Activated naive CD8-positive, alpha-beta T cell (primary cell): ENCODE measurements around the gene ADARB2.

Experiments
- H3K27ac Mint-ChIP-seq: one replicate; pipeline ENCODE4 v1.8.0; 2021; ENCODE audit warnings: mixed read lengths
- H3K27me3 Mint-ChIP-seq: one replicate; pipeline ENCODE4 v1.8.0; 2021; ENCODE audit warnings: mixed read lengths
- H3K36me3 Mint-ChIP-seq: one replicate; pipeline ENCODE4 v1.8.0; 2021; ENCODE audit warnings: mixed read lengths
- H3K4me1 Mint-ChIP-seq: one replicate; pipeline ENCODE4 v1.8.0; 2021; ENCODE audit warnings: low read depth, mixed read lengths
- H3K4me3 Mint-ChIP-seq: one replicate; pipeline ENCODE4 v1.8.0; 2021; ENCODE audit warnings: mild to moderate bottlenecking, mixed read lengths
- H3K9me3 Mint-ChIP-seq: one replicate; pipeline ENCODE4 v1.8.0; 2021; ENCODE audit warnings: low read depth, mixed read lengths

ADARB2 gene

DNA sequence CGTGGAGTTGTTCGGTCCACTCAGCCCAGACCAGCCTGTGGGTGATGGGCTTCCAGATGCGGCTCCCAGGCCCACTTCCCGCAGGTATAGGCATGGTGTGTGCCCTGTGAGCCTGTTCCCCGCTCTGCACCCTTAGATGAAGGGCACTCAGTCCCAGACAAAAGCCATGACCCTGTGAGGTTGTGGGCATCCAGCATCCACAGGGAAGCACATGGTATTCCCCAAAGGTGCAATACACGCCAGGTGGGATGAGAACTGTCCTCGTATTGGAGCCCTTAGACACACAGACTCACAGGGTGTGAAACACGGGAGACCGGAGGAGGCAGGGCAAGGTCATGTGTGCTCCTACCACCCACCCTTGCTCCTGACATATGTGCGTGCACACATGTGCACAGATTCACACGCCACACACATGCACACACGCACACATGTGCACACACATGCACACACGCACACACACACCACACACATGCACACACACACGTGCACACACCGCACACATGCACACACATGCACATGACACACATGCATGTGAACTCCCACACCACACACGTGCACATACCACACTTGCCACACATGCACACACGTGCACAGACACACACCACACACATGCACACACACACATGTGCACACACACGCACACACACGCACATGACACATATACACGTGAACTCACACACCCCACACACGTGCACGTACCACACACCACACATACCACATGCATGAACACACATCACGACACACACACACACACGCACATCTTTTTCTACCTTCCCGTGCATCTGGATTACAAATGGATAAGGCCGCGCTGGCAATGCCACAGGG lies 361.8 kb downstream of the ADARB2 start:
- H3K4me3 Mint-ChIP-seq: no peak overlapping the region
- H3K27me3 Mint-ChIP-seq: peaks cover 23% of the 10 kb centered on the region
- no peaks in the 10 kb centered on the region for H3K9me3 Mint-ChIP-seq
- no peaks in the 10 kb centered on the region for H3K4me1 Mint-ChIP-seq
- H3K36me3 Mint-ChIP-seq: no peaks in the 10 kb centered on the region
- H3K27ac Mint-ChIP-seq: no peak overlapping the region

DNA sequence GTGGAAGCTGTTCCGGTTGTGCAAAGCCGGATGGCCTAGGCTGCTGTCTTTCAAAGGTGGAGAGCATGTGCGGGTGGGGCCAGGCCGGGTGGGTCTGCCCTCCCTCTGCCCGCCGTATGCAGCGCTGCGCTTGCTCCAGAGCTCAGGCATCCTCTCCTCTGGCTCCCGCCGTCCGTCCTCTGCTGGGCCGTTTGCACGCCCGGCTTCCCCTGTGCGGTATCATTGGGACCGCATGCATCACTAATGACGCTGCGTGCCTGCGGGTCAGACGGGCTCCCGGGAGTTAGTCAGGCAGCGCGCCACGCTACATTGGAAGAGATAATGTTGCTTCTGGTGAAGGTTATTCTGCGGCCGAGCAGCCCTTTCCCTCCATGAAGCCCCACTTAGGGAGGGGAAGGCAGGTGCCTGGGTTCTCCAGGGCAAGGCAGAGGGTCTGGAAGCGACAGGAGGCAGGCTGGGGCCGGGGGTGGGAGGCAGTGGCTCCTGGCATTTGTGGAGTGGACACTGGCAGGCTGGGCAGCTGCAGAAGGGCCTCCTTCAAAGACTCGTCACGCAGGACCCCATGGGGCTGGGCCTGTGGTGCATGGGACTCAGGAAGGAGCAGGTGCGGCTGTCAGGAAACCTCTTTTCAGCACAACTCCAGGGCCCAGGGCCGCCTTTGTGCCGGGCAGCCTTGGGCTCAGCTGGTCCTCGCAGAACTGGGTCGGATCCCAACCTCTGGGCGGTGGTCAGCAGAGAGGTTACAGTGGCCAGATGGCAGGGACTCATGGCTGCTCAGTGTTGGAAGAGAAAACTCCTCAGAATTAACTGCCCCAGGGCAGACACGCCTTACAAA lies 362.6 kb downstream of the ADARB2 start:
- Mint-ChIP-seq H3K9me3 (no peaks in the 10 kb centered on the region), H3K27me3 (peaks cover 22% of the 10 kb centered on the region), H3K4me3 (no peak overlapping the region), H3K36me3 (no peaks in the 10 kb centered on the region), H3K27ac (no peak overlapping the region), H3K4me1 (no peaks in the 10 kb centered on the region)

DNA sequence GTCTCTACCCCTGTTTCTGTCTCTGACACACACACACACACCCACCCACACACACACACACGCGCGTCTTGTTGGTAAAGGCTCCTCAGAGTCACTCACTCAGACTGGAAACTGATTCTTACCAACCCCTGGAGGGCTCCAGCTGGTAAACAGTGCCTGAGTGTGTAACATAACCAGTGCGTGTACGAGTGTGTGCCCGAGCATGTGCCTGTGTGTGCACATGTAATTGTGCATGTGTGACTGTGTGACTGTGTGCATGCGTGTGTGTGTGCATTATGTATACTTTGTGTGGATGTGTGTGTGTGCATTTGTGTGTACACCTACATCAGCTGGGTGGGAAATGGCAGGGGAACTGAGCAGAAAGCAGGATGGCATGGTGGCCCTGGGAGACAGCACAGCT lies 364.0 kb downstream of the ADARB2 start:
- H3K4me3 Mint-ChIP-seq: no peak overlapping the region
- H3K36me3 Mint-ChIP-seq: no peaks in the 10 kb centered on the region
- H3K4me1 Mint-ChIP-seq: no peaks in the 10 kb centered on the region
- H3K27me3 Mint-ChIP-seq: peaks cover 9% of the 10 kb centered on the region
- H3K27ac Mint-ChIP-seq: no peak overlapping the region
- no peaks in the 10 kb centered on the region for H3K9me3 Mint-ChIP-seq

DNA sequence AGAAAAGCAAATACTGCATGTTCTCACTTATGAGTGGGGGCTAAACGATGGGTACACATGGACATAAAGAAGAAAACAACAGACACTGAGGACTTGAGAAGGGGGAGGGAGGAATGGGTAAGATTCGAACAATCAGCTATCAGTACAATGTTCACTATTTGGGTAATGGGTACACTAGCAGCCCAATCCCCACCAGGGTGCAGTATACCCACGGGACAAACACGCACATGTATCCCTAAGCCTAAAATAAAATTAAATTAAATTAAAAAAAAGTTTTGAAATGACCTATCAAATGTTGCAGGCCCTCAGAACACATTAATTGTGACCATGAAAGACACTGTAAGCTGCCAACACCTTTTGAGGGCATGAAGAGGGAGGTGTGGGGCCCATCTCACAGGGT lies 365.1 kb downstream of the ADARB2 start:
- Mint-ChIP-seq H3K4me1 (no peaks in the 10 kb centered on the region), H3K27ac (no peak overlapping the region), H3K36me3 (no peaks in the 10 kb centered on the region), H3K4me3 (no peak overlapping the region), H3K9me3 (no peaks in the 10 kb centered on the region), H3K27me3 (peaks cover 1% of the 10 kb centered on the region)

DNA sequence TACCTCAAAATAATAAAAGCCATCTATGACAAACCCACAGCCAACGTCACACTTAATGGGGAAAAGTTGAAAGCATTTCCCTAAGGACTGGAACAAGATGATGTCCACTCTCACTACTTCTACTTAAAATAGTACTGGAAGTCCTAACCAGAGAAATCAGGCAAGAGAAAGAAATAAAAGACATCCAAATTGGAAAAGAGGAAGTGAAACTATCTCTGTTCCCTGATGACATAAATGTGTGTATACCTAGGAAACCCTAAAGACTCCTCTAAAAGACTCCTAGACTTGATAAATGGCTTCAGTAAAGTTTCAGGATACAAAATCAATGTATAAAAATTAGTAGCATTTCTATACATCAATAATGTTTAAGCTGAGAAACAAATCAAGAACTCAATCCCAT lies 367.0 kb downstream of the ADARB2 start:
- H3K4me3 Mint-ChIP-seq: no peak overlapping the region
- H3K9me3 Mint-ChIP-seq: no peaks in the 10 kb centered on the region
- H3K27ac Mint-ChIP-seq: no peak overlapping the region
- H3K4me1 Mint-ChIP-seq: no peaks in the 10 kb centered on the region
- H3K36me3 Mint-ChIP-seq: no peaks in the 10 kb centered on the region
- H3K27me3 Mint-ChIP-seq: peaks cover 1% of the 10 kb centered on the region

DNA sequence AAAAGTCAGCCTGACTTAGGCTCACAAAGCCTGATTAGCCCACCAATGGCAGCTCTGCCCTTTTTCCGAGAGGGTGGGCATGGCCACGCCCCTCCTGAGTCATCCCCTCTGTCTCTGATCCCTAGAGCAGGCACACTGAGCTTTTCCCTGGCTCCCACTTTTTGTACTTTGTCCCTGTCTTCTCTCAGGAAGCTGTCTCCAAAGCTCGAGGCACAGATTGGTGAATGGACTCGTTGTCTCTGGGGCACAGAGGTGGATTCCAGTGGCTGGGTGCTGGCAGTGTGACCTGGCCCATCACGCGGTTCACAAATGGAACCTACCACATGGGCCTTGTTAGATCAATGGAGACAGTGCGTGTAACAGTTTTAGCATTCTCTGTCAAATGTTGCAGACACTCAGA lies 367.7 kb downstream of the ADARB2 start:
- Mint-ChIP-seq H3K27me3 (peaks cover 1% of the 10 kb centered on the region), H3K4me3 (no peak overlapping the region), H3K4me1 (no peaks in the 10 kb centered on the region), H3K27ac (no peak overlapping the region), H3K9me3 (no peaks in the 10 kb centered on the region), H3K36me3 (no peaks in the 10 kb centered on the region)

DNA sequence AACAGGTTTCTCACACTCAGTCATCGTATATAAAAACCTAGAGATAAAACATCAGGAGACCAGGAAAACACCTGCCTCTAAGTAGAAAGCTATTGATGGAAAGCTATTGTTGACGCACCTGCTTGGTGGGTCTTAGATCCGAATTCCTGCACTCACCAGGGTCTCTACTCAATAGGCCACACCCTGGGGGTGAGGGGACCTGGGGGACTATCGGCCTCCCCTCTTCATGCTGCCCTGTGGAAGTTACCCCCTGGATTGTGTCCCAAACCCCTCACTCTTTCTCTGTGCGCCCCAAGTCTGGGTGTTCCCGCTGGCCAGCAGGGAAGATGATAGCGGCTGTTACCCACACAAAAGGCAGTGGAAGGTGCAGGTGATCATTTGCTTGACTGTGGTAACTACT lies 368.1 kb downstream of the ADARB2 start:
- Mint-ChIP-seq H3K9me3 (no peaks in the 10 kb centered on the region), H3K27ac (no peak overlapping the region), H3K36me3 (no peaks in the 10 kb centered on the region), H3K4me1 (no peaks in the 10 kb centered on the region), H3K4me3 (no peak overlapping the region), H3K27me3 (peaks cover 1% of the 10 kb centered on the region)

DNA sequence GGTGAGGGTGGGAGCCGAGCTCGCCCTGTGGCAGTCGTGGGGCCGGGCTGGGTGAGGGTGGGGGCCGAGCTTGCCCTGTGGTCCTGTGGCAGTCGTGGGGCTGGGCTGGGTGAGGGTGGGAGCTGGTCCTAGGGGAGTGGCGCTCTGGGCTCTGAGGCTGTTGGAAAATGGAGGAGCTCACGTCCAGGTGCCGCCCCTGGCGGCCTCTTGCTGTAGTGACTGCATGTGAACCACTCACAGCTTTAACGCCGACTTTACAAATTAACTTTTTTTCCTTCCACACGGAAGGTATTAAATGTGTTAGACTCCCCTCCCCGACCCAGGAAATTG lies 368.5 kb downstream of the ADARB2 start:
- Mint-ChIP-seq H3K27me3 (peaks cover 1% of the 10 kb centered on the region), H3K9me3 (no peaks in the 10 kb centered on the region), H3K4me1 (no peaks in the 10 kb centered on the region), H3K27ac (no peak overlapping the region), H3K36me3 (no peaks in the 10 kb centered on the region), H3K4me3 (no peak overlapping the region)

DNA sequence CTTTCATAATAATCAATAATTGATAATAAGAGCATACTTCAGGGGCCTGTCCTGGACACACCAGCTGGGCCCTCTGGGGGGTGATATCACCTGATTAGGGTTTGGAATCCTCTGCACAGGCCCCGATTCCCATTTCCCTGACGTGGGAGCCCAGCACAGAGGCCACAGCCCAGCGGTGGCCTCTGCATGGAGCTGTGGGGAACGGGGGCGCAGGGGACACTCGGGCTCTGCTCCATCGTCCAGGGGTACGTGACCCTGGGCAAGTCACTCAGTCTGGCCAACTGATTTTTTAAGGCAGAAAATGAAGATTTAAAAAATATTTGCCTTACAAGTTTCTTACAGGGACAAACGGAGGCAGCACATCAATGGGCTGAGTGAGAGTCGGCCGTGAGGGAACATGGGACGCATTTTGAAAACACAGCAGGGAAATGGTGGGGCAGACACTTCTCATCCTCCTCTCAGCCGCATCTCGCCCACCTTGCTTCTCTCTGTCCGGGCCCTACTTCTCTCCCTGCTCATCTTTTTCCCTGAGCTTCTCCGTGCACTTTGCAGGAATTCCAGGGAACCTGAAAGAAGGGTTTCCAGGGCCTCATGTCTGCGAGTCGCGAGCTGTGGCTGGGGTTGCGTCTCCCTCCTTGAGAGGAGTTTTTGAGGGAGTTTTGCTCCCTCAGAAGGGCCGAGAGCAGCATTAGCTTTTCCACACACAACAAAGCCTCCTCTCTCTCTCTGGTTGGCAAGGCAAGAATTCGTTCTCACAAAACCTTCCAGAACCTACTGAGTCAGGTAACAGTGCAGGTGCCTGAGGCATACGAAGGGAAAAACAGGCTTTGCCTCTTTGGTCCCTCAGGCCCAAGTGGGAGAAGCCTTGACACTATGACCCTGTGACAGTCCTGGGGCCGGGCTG lies 369.1 kb downstream of the ADARB2 start:
- no peak overlapping the region for H3K4me3 Mint-ChIP-seq

DNA sequence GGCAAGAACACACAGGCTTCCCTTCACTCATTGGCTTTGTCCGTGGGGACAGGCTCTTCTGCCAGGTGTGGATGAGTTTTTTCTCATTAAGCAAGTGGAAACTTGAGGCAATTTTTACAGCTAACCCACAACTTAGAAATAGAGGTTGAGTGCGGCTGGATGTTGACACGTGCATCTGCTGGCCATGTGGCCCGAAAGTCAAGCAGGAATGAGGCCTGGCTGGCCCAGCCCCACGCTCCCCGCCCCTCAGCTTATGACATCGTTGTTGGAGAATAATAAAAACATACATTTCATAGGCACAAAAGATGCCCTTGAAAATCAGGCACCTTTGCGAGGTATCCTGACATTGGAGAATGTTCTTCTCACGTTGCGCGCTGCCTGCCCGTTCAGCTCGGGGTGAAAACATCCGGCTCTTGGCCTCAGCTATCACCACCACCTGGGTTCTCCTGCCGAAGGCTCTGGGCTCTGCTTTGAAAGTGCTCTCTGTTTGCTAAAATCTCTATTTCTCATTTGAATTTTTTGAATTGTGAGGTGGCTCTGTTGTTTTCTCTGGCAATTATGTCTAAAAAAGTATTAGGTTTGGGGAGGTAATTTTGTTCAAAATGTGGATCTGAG lies 370.4 kb downstream of the ADARB2 start:
- no peak overlapping the region for H3K27ac Mint-ChIP-seq
- no peak overlapping the region for H3K4me3 Mint-ChIP-seq
- H3K27me3 Mint-ChIP-seq: peaks cover 1% of the 10 kb centered on the region
- no peaks in the 10 kb centered on the region for H3K4me1 Mint-ChIP-seq
- no peaks in the 10 kb centered on the region for H3K36me3 Mint-ChIP-seq
- no peaks in the 10 kb centered on the region for H3K9me3 Mint-ChIP-seq

More for the DNA sequence above, 369.1 kb downstream of the ADARB2 start:
- peaks cover 1% of the 10 kb centered on the region for H3K27me3 Mint-ChIP-seq
- no peaks in the 10 kb centered on the region for H3K36me3 Mint-ChIP-seq
- H3K4me1 Mint-ChIP-seq: no peaks in the 10 kb centered on the region
- H3K9me3 Mint-ChIP-seq: no peaks in the 10 kb centered on the region
- no peak overlapping the region for H3K27ac Mint-ChIP-seq

DNA sequence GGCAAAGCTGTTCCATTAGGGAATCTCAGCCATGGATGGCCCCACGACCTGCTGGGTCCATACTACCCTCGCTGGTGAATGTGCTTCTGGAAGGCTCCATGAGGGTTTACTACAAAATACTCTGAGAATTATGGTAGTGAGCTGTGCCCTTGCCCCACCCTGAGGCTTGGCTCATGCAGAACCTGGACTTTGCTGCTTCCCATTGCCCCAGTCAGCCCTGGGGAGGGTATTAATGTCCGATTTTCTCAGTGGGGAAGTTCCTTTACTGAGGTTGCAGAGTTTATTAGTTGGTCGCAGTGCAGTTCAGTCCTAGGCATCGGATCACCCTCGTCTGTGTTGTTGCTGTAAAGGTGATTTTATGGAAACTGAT lies 371.0 kb downstream of the ADARB2 start:
- Mint-ChIP-seq H3K27ac (no peak overlapping the region), H3K4me3 (no peak overlapping the region), H3K27me3 (peaks cover 4% of the 10 kb centered on the region), H3K4me1 (no peaks in the 10 kb centered on the region), H3K9me3 (no peaks in the 10 kb centered on the region), H3K36me3 (no peaks in the 10 kb centered on the region)

DNA sequence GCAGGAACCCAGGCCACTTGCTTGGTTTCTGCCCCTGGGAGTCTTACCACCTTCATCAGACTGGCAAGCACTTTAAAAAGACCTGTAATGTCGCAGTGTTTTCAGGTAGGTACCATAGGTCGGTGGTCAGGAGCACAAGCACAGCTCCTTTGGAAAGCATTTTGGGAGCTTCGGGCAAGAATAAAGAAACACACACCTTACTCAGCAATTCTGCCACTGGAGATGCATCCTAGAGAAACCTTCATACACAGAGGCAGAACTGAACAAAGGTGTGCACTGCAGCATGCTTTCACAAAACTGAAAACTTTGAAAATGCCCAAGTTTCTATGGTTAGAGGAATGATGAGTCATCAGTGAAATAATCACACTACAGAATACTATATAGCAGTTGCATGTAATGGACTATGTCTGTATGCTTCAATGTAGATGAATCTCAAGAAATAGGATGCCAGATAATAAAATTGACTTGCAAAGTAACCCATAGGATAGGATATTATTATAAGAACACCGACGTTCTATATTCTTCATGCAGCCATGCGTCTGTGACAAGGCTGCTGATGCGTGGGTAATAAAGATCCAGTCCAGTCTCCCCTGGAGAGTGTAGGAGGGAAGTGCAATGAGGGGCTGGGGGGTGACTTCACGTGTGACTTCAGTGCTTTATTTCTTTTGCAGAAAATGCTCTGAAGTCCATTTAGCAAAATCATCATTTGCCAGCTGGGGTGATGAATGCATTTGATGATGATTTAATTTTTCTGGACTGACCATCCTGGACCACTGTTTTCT lies 371.6 kb downstream of the ADARB2 start:
- H3K36me3 Mint-ChIP-seq: no peaks in the 10 kb centered on the region
- no peak overlapping the region for H3K27ac Mint-ChIP-seq
- no peak overlapping the region for H3K4me3 Mint-ChIP-seq
- H3K27me3 Mint-ChIP-seq: peaks cover 4% of the 10 kb centered on the region
- no peaks in the 10 kb centered on the region for H3K4me1 Mint-ChIP-seq
- no peaks in the 10 kb centered on the region for H3K9me3 Mint-ChIP-seq

DNA sequence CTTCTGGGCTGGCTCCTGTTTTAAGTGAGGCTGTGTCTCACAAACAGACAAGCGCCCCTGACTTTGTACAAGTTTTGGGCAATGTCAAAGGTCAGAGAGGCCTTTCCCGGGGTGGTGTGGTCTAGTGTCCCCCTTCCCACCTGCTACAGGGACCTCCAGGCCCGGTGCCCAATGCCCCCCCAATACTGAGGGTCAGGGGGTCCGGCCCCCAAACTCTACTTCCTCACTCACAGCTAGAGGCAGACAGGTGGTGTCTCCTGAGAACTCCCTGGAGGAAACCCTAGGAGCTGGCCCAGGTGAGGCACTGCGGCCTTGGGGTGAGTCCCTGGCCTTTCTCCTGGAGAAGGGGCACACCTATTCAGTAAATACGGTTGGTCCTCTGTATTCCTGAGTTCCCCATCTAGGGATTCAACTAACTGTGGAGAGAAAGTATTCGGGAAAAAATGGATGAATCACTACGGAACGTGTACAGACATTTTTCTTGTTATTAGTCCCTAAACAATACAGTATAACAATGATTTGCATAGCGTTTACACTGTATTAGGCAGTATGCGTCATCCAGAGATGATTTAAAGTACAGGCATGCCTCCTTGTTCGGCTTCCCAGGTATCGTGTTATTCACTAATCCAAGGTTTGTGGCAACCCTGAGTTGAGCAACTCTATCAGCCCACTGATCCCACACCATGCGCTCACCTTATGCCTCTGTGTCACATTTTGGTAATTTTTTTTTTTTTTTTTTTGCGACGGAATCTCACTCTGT lies 373.0 kb downstream of the ADARB2 start:
- Mint-ChIP-seq H3K27me3 (peaks cover 2% of the 10 kb centered on the region), H3K9me3 (no peaks in the 10 kb centered on the region), H3K4me1 (peaks cover 5% of the 10 kb centered on the region), H3K36me3 (no peaks in the 10 kb centered on the region), H3K27ac (no peak overlapping the region), H3K4me3 (no peak overlapping the region)
